GM12865 (cell line): ENCODE data around the gene C21orf58.
A peak's percentile ranks its signal among the peaks of the same experiment; 100 is the strongest.

Experiments used
- DNase-seq: peaks from one replicate; pipeline ENCODE4 v3.0.0; 2010; ENCODE audit warnings: low read depth
- H3K4me3 ChIP-seq: 2 replicates; pipeline ENCODE4 v1.5.1; 2011; ENCODE audit warnings: mild to moderate bottlenecking, low read depth, low read length, control low read depth
- TF ChIP-seq, protein P1 (sequence below): IDR thresholded peaks from 2 replicates; pipeline ENCODE4 v1.5.1; 2011; ENCODE audit warnings: low read length, control low read depth, low read depth, inconsistent platforms; ENCODE audit not compliant: insufficient read depth; ENCODE audit errors: missing control alignments

C21orf58 gene

DNA sequence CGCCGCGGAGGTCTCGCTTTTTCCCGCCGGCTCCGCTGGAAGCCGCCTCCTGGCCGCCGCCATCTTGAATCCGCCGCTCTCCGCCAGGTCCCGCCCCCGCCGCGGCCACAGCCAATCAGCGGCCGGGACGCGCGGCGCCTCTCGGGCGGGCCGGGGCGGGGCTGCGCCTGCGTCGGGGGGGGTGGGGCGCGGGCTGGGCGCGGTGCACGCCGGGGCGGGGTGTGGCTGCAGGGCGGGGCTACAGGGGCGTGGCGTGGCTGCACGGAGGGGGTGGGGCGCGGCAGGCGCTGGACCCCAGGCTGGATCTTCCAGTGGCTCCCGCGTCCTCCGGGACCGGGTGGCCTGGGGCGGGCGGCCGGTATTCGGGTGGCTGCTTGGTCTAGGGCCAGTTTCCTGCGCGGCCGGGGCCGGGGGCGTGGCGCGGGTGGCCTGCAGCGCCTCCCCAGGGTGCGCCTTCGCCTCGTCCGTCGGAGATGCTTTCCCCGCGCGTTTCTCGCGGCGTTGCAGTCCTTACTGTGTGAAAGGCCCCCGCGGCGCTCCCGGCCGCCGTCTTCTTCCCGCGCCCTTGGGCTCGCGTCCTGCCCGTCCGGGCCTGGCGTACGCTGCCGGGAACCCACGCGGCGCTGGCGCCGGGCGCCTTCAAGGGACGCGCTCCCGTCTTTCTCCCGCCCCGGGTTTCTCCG is 861 bp upstream of the C21orf58 start:
- peak overlapping the region; percentile 96 for H3K4me3 ChIP-seq
- DNase-seq = peak; percentile 93
- TF ChIP-seq, protein P1, sequence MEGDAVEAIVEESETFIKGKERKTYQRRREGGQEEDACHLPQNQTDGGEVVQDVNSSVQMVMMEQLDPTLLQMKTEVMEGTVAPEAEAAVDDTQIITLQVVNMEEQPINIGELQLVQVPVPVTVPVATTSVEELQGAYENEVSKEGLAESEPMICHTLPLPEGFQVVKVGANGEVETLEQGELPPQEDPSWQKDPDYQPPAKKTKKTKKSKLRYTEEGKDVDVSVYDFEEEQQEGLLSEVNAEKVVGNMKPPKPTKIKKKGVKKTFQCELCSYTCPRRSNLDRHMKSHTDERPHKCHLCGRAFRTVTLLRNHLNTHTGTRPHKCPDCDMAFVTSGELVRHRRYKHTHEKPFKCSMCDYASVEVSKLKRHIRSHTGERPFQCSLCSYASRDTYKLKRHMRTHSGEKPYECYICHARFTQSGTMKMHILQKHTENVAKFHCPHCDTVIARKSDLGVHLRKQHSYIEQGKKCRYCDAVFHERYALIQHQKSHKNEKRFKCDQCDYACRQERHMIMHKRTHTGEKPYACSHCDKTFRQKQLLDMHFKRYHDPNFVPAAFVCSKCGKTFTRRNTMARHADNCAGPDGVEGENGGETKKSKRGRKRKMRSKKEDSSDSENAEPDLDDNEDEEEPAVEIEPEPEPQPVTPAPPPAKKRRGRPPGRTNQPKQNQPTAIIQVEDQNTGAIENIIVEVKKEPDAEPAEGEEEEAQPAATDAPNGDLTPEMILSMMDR = peak; percentile 29

DNA sequence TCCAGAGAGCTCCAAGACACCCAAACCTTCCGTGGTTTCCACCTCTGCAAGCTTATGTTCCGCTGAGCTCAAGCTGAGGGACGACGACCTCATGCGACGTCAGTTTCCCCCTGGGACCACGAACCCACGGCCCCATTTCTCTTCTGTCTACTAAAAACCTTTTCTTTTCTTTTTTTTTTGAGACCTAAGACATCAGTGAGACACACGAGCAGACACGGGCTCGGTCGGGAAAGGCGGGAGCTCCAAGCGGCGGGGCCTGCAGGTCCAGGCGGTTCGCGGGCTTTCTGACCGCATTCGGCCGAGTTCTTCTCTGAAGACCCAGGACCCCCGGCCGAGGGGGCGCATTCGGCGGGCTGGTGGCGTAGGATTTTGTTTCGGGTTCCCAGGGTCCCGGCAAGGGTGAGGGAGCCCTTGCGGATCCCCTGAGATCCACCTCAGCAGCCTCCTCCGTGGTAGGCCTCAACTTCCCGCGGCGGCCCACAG is 402 bp downstream of the C21orf58 start:
- DNase-seq = peak; percentile 35
- TF ChIP-seq, protein P1 = no peak
- H3K4me3 ChIP-seq = peak overlapping the region; percentile 81

DNA sequence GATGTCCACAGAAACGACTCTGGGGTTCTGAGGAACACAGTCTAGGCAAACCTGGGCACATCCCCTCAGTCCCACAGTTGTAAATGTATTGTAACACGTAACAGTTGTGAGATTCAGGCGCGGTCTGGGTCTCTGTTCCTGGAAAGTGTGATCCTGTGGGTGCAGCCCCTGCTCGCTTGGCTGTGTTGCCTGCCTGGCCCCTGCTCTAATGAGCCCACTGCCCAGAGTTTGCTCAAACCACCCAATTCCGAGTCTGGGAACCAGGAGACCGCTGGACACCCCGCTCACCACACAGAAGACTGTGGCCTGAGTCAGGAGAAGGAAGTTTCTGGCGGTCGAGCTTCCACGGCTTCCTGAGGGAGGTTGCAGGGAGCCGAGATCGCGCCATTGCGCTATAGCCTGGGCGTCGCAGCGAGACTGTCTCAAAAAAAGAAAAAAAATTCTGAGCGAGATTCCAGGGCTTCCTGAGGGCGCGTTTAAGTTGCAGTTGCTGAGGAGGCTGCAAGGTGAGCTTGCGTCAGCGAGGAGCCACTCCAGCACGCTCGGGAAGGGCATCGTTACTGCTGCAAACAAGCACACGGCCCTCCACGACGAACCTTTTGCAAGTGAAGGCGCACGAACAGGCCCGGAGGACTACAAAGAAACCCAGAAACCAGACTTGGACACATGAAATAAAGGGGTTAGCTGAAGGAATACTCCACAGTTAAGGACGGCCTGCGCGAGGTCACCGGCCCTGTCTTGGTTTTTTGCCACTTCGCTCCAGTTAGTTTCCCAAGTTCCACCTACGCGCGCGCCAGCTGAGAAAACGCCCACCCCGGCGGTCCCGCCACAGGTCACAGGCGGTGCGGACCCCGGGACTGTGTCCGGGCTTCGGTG is 1.1 kb downstream of the C21orf58 start:
- peak; percentile 48 for DNase-seq
- TF ChIP-seq, protein P1 = no peak
- peak overlapping the region; percentile 81 for H3K4me3 ChIP-seq

DNA sequence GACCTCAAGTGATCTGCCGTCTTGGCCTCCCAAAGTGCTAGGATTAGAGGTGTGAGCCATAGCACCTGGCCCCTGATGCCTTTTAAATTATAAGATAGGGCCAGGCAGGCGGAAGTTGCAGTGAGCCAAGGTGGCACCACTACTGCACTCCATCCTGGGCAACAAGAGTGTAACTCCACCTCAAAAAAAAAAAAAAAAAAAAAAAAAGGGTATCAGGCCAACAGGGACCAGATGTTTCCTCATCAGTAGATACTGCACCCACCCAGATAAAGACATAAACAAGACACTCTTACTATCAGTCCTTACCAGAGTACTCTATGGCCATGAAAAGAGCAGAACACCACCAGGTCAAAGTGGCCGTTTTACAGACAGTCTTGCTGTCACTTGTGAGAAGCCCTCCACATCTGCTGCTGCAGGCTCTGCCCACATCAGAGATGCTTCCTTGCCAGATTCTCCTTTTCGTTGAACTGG is 3.3 kb downstream of the C21orf58 start:
- TF ChIP-seq, protein P1 = no peak
- DNase-seq = no peak
- H3K4me3 ChIP-seq = no peak overlapping the region

DNA sequence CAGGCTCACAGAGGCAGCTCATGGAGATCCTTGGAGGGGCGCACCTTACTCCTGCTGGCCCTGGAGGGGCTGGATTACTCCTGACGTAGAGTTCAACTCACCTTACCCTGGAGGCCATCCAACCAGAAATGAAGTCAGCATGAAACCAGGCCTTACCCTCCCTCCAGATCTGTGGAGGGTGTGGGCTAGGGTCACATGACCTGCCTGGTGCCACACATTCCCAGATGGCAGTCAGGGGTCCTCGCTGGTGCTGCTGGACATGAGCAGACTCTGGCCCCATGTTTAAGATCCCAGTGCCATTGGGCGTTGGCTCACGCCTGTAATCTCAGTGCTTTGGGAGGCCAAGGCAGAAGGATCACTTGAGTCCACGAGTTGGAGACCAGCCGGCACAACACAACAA is 4.5 kb downstream of the C21orf58 start:
- TF ChIP-seq, protein P1 = no peak
- DNase-seq = no peak
- H3K4me3 ChIP-seq = no peak overlapping the region

DNA sequence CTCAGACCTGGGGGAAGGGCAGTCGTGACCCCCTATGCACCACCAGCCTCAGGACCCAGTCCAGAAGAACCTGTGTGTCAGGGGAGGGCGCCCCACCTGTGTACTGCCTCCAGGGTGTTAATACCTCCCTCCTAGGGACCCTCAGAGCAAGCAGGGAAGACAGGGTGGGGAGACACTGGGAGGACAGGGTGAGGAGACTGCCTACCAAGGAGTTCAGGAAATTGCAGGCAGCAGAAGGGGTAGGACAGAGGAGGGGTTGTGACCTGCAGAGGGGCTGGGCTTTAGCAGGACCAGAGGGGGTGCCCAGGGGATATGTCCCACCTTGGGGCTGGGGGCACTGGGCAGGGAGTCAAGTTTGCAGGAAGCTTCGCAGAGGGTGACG is 5.2 kb downstream of the C21orf58 start:
- no peak for DNase-seq
- H3K4me3 ChIP-seq = no peak overlapping the region
- TF ChIP-seq, protein P1 = no peak
